Renal cortex interstitium (tissue), 11 donors: ENCODE results near the gene ATRIP. TPM values are rescaled to one million over a fixed set of nuclear protein-coding genes. Genes with fewer than 3 reads are reported as not detected.
A peak's percentile ranks its signal among the peaks of the same experiment; 100 is the strongest.

Experiments used
- DNase-seq, 11 donors: peaks; one replicate each; pipeline ENCODE4 v3.0.0-alpha.2; 2013; ENCODE audit warnings: low read depth in 9 of 11, low spot score in 4 of 11; ENCODE audit errors: extremely low read depth in 1 of 11
- polyA plus RNA-seq, 3 donors: library from polyadenylated mRNA; unstranded; fragments of 120-200 nt; gene quantifications; one replicate each; pipeline ENCODE4 v1.2.1, GENCODE V29; 2013; ENCODE audit not compliant: insufficient read length in 3 of 3

Gene ATRIP
- polyA plus RNA-seq, 3 donors: 12.7 to 14.9 (median 13.1) TPM

DNA sequence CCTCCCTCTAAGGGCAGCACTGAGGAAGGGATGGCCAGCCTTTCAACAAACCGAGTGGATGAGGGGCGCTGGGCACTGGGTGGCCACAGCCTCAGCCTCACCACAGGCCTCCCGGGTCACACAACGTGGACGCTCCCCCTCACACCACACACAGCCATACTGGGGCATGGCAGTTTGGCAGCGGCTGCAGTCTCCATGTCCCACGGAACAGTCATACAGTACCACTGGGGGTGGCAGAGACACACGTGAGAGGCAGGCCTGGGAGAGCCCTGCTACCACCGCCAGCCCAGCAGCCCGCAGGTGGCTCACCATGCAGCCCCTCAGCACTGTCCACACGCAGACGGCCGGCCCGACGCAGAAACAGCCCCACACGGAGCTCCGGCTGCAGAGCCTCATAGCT, 28.4 kb upstream of the ATRIP start:
- DNase-seq: no peak

DNA sequence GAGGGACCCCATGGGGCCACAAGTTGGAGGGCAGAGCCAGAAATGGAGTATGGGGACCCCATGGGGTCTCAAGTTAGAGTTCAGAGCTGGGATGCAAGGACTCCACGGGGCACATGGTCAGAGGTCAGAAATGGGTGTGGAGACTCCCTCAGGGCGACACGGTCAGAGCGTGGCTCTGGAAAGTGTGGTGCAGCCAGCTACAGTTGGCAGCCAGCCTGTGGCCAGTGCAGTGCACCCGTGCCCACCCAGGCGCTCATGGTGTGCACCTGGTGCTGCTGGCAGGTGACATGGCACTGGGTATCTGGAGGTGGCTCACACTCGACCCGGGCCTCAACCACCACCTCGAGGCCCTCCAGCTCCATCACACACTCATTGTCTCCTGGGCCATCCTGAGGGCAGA, 27.9 kb upstream of the ATRIP start:
- no peak for DNase-seq

DNA sequence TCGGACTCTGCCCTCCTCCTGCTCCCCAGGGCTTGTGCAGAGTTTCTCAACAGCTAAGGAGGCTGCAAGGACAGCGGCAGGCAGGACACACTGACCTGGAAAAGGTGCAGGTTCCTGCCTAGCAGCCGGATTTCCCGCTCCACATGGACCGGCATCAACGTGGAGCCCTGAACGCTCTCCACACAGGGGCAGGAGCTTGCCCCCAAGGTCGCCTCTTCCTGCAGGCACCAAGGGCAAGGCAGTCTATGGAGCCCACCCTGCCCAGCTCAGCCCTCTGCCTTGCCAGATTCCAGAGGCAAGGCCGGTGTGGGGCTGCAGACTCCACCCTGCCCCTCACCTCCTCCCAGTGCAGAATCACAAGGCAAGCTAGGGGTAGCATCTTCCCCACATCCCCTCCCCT, 27.4 kb upstream of the ATRIP start:
- DNase-seq: no peak

DNA sequence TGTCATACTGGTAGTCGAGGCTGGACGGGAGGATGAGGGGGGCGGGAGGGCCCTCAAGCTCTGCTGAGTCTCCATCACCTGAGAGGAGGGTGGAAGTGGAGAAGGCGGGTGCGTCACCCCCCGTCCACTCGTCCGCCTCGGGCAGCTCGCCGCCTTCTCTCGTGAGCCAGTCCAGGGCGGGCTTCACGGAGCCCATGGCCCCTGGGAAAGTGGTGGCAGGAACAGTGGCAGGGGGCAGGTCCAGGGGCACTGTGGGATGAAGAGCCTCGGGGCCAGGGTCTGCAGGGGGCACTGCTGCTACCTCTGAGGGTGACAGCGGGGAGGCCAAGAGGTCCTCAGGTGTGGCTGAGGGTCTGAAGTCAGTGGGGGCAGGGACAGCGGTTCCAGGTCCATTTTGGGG, 26.9 kb upstream of the ATRIP start:
- no peak for DNase-seq

DNA sequence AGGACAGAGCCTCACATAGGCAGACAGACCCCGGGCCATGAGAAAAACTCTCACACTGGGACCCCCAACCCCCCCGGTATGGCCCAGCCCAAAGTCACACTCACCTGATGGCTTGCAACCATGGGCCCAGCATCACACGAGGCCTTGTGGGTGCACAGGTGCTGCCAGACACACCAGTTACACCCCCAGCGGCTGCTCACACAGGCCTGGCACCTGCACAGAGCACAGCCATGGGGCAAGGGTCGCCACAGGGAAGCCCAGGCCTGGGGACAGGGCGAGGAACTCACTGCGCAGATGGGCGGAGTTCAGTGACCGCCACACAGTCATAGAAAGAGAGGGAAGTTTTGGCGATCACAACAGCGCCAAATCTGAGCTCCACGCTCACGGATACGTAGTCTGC, 26.0 kb upstream of the ATRIP start:
- DNase-seq: no peak

DNA sequence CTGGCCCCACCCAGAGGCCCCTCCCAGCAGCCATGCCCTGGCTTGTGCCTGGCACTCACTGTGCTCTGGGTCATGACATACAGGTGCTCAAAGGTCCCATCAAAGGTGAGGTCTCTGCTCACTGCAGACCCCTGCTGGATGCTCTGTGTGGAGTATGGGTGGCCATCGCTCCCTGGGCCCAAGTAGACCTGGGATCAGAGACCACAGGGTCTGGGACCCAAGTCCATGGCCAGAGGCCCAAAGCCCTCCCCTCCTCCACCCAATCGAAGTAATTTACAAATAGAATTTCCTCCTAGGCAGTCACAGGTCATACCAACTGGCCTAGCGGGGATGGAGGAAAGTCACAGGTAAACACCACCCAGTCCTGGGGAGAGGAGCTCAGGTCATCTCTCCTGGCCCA, 24.3 kb upstream of the ATRIP start:
- no peak for DNase-seq

DNA sequence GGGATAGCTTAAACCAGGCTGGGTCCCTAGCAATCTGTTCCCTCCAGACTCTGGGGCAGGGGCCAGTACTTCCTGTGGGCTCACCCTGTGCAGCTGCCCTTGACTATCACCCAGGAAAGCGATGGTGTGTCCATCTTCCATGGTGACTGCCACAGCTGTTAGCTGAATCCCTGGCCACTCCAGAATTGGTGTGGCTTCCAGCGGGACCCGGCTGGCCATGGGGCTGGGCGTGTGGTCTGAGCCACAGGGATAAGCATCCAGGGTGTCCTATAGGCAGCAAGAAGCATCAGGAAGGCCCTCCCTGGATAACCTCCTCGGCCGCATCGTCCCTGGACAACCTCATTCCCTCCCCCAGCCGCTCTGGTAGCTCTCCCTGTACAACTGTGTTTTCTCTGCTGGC, 23.9 kb upstream of the ATRIP start:
- DNase-seq: no peak

DNA sequence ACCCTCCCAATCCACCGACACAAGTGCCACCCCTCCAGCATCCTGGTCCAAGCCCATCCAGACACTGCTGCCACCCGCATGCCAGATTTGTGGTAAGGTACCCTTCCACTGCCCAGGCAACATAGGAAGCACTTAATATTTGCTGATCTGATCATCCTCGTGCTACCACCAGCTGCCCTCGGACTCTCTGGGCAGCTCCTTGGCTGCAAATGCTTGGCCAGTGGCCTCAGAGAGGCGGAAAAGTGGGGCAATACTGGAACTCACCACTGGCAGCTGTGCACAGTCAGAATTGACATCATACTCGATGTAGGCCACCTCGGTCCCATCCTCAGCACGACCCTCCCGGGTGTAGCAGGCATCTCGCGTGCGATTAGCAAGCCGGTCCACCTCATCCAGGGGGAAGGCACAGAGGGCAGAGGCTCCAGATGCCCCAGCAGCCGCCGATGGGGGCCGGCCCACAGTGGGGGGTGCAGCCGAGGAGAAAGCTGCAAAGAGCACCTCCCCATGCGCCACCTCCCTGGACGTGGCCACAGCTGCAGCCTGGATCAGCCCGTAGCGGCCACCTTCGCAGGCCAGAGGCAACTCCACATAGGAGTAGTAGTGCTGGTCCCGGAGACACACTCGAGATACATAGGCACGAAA, 23.2 kb upstream of the ATRIP start:
- DNase-seq: no peak

DNA sequence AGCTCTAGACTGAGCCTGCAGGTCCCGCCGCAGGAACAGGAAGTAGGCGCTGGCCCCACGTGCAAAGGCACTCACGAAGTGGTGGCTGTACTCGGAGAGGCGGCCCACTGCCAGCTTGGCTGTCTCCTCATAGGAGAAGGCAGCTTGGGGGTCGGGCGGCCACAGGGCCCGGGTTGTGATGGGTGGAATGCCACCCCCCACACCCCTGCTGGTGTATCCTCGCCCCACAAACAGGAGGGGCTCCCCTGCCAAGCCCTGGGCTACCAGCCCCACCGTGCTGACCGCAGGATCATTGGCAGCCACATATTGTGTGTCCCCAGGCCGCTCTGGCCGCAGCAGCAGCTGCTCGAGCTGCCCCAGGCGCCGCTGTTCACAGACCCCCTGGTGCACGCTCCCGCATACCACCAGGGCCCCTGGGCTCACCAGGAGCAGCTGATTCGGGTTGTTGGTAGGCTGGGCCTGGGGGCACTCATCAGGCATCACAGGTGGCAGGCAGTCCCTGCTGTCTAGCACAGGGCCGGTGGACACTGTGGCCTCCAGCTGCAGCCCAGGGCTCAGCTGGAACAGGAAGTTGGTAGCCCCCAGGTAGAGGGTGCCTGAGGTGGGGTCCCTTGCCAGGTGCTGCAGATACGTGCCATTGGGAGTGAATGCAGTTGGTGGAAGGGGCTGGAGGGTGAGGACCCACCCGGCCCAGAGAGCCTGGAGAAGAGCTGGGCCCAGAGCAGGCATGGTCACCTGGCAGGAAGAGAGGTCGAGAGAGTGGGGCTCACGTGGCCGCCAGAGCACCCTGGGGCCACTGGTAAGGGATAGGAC, 22.4 kb upstream of the ATRIP start:
- no peak for DNase-seq

DNA sequence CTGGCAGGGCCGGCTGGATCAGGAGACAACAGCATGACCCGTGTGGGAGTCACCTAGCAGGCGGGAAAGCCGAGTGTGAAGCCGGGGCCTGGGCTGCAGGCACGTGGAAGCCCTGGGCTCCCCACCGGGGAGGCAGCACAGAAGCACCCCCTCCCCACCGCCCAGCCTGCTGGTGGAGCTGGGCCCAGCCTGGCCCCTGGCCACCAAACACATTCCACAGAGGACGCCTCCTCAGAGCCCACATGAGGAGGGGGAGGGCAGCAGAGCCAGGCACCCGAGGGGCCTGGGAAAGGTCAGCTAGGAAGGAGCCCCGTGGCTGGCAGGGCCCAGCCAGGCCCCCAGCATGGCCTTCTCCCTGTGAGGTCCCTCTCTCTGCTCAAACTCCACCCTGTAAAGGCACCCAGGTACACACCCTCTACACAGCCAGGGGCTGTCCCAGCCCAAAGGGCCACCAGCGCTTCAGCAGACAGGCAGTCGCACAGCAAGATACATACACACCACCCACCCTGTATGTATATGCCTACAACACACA, 21.2 kb upstream of the ATRIP start:
- DNase-seq: peak in 1 of 11 donors; percentile 45

DNA sequence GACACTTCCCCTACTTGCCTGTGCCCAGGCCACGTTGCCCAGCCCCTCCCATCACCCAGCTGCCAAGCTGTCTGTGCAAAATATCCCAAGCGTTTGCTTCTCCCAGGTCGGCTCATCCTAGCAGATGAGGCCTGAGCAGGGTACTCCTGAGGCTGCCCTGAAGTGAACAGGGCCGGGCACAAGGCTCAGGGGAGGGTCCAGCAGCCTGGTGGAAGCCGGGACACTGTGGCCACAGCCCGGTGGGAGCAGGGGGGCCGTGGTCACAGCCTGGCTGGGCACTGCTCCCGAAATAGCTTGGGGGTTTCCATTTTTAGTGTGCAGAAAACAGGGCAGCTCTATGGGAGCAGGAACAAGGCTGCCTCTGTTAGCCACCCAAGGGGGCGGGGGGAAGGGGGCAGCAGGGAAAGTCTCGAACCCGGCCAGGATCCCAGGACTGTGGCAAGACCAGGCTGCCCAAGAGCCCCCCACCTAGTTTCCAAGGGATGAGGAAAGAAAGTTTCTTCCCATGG, 20.1 kb upstream of the ATRIP start:
- no peak for DNase-seq

DNA sequence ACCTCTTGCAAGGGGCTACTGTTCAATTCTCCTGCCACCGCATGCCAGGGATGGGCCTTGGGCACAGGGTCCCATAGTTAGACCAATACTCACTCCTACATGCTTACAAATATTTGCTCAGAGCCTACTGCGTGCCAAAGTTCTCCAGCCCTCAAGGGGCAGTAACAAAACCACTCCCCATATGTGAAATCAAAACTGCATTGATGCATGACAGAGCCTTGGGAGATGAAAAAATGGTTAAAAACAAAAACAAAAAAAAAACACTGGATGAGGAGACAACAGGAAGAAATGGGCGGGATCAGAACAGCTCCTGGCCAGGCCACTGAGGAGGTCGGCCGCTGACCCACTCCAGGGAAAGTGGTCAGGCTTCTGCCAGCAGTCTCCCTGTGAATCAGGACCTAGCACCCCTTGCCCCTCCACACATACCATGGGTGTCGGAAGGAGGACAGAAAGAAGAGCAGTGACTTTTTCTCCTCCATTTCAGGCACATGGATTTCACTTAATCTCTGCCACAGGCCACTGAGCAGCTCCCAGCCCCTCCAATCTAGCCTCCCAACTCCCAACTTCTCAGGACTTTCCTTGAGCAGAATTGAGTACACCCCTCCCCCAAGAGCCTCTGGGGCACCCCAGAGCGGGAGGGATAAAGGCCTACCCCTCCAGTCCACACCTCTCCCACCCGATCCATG, 19.4 kb upstream of the ATRIP start:
- no peak for DNase-seq

DNA sequence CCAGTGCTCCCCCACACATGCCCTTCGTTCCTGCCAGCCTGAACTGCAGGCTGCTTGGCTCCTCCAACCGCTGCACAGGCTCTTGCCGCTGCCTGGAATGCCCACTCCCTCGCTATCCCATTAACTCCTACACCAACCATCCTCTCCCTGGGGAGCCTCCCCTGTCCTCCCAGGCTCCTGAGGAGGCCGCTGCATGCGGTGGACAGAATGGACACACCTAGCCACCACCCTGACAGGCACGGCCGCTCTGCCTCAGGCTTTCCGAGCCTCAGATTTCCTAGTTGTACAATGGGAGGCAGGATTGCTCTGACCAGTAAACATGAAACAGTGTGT, 18.9 kb upstream of the ATRIP start:
- DNase-seq: peak in 3 of 11 donors; percentile 17 to 47 (median 35)

DNA sequence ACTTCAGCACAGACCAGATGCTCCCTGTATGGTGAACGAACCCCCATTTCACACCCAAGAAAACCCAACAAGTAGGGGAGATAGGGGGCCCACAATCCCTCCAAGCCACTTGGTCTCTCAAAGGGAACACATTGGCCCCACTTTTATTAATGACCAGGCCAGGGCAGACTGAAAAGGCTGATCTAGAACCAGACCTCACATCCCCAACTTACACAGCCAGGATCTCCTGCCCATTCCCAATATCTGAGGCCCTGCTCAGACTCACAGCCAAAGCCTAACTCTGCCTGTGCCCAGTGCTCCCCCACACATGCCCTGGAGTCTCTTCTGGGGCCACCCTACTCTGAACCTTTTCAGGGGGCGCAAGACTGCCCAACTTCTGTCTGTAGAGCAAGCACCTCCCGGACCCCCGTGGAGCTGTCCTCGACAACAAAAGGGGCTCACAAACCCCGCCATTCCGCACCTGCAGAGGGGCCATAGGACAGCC, 18.4 kb upstream of the ATRIP start:
- DNase-seq: no peak

DNA sequence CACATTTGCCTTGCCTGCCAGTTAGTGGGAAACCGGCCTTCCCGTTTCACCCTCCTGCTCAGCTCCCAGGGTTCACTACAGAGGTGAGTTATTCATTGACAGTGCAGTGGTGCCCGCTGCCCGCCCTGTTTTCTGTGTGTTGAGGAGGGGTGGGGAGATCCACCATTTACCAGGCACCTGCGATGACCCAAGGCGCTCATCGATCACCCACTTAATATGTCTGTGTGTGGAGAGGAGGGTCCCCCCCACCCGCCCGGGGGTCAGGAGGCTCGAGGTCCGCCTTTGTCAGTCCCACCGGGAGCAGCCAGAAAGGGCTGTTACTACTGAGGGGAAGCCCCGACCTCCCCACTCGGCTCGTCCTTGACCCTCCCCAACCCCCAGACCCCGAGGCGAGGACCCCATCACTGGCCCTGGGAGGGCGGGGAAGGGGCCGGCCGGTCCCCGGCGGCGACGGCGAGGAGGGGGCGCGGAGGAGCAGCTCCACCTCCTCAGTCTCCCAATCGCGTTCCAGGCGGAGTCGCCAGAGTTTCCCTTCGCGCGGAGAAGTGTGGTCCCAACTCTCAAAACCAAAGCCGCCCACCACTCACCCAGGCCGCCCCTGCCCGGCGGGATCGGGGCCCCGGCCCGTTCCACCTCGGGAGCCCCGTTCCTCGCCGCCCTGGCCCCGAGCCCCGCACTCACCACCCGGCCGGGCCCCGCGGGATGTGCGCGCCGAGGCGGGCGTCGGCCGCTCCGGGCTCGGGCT, 17.8 kb upstream of the ATRIP start:
- DNase-seq: peak in 4 of 11 donors; percentile 31 to 75 (median 62)

DNA sequence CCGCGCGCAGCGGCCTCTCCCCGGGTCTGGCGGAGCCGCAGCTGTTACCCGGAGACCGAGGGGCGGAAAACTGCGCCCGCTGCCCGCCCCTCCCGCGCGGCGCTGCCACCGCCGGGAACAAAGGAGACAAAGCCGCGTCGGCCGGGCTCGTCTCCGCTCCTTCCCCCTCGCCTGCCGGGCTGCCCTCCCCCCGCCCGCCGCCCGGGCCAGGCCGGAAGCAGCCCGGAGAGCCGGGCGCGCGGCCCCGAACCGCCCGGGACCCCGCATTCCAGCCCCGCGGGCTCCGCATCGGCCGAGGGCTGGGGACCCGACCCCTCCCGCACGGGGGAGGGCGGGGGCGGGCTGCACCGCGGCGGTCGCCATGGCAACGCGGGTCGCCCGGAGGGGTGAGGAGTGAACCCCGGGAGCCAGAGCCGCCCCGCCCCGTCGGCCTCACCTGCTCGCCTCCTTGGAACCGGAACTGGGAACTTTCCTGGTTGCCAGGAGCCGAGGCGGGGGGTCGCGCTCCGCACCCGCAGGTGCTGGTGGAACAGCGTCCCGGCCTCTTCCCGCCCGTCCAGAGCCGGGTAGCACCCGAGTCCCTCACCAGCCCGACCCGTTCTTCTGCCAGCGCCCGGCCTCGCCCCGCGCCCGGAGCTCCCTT, 17.1 kb upstream of the ATRIP start:
- DNase-seq: peak in 4 of 11 donors; percentile 22 to 54 (median 41)

DNA sequence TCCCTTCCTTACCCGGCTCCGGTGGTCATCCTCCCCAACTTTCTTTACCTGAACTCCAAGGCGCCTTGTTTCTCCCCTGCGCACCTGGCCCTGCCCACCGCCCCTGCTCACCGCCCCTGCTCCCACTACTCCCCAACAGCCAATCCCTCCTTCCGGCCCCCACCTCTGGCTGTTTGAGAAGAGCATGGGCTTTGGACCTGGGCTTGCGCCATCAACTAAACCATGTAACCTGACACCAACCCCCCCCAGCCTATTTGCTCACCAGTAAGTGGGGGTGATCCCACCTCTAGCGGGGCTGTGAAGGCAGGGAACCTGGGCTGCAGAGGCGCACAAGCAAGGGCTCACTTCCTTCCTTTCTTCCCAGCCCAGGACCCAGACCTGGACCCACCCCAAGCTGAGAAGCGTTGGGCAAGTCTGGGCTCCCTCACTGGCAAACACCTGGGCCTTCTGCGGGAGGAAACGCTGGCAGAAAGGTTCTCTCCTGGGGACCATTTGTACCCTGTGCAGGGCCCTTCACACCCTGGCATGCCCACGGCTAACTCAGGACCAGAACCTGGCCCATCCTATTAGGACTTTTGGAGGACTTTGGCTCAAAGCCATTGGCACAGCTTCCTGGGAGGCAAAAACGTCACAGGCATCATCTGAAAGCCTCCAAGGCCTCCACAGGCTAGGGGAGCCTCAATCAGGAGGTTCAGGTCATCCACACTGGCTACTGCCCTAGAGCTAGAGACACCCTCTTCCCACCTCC, 16.4 kb upstream of the ATRIP start, which contains the start of gene PLXNB1:
TSS of gene PLXNB1 (minus strand) at position 127 of the 748 bp plus-strand sequence. CDS start 5,475 bp downstream, outside the sequence.
- DNase-seq: peak in 8 of 11 donors; percentile 69 to 93 (median 86)

DNA sequence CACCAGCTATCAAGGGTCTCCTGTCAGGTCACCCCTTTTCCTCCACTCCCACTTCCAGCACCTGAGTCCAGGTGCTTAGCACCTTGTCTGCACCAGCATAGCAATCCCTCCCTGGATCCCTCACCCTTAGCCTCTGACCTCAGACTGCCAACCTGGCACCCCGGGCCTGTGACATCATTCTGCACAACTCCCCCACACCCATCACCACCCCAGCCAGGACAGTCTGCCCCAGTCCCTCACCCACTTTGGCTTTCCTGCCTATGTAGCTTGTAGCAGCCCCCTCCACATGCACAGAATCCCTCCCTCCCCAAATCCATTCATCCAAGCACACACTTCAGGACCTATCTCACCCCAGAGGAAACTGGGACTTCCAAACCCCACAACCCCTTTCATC, 15.8 kb upstream of the ATRIP start:
- DNase-seq: no peak
